Measurements from ENCODE around the gene GAS2L1.

Gene GAS2L1

DNA sequence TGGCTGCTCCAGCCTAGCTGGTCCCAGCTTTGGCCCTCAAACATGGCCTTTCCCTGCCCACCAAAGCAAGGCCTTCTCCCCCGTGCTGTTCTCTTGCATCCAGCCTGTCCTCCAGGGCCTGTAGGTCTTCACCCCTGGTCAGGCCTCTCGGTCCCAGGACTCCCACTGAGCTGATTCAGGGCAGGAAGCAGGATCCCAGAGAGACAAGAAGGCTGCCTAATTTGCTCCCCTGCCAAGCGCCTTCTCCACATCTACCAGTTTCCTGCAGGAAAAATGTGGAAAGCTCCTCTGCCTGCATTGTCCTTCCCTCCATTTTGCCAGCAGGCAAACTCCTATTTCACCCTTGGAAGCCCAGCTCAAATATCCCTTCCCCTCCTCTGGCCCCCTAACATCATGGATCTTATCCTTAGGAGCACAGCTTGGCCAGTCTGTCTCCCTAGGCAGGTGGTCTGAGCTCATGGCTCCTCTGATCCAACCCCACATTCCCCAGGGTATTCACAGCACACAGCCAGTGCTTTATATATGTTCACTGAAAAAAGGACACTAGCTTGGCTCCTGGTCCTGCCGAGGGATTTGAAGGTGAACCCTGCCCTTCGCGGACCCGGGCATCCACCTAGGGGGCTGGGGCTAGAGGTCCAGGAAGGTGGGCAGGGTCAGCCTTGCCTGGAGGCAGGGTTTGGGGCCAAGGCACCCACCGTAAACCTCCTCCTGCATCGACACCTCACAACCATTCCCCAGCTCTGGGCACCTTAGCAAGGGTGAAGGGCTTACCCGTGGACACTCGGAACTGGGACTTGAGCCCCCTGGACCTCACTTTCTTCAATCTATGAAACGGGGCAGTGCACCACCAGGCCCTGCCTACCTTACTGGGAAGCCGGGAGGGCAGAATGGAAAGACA lies 39.6 kb upstream of the GAS2L1 start:
- peak overlapping the region; percentile 99 for H3K4me2 ChIP-seq
- H3K27ac ChIP-seq, result peak overlapping the region; percentile 100
- no peaks in the 10 kb centered on the region for H3K27me3 ChIP-seq
- peak overlapping the region; percentile 87 for H3K4me3 ChIP-seq
- H4K20me1 ChIP-seq, result peaks cover 60% of the 10 kb centered on the region
- H3K9ac ChIP-seq, result peak overlapping the region; percentile 100
- peaks cover 52% of the 10 kb centered on the region for H3K36me3 ChIP-seq
- TF ChIP-seq Cebpa-rat (IDR thresholded peaks at IDR 0.05), result no peak
- peaks cover 72% of the 10 kb centered on the region for H3K4me1 ChIP-seq
- no peaks in the 10 kb centered on the region for H3K9me3 ChIP-seq

DNA sequence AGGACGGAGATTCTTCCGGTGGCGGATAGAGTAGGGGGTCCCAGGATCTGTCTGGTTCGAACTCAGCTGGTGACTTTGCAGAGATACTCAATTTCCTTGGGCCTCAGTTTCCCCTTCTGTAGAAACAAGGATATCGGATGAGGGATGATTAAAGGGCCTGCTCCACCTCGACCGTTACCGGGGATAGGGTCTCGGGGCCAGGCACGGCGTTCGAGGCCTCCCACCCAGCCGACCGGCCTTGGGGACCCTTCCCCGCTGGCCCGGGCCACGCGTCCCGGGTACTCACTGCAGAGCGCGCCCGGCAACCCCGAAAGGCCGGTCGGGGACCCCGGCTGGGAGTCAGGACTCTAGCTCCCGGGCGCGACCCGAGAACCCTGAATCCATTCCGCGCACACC lies 39.0 kb upstream of the GAS2L1 start:
- Histone ChIP-seq H3K27me3 (no peaks in the 10 kb centered on the region), H3K4me2 (peak overlapping the region; percentile 99), H3K9ac (peak overlapping the region; percentile 100), H3K9me3 (no peaks in the 10 kb centered on the region), H3K36me3 (peaks cover 58% of the 10 kb centered on the region), H3K4me1 (peaks cover 78% of the 10 kb centered on the region), H4K20me1 (peaks cover 62% of the 10 kb centered on the region), H3K27ac (peak overlapping the region; percentile 100), H3K4me3 (peak overlapping the region; percentile 87)
- TF ChIP-seq Cebpa-rat (IDR thresholded peaks at IDR 0.05), result no peak

DNA sequence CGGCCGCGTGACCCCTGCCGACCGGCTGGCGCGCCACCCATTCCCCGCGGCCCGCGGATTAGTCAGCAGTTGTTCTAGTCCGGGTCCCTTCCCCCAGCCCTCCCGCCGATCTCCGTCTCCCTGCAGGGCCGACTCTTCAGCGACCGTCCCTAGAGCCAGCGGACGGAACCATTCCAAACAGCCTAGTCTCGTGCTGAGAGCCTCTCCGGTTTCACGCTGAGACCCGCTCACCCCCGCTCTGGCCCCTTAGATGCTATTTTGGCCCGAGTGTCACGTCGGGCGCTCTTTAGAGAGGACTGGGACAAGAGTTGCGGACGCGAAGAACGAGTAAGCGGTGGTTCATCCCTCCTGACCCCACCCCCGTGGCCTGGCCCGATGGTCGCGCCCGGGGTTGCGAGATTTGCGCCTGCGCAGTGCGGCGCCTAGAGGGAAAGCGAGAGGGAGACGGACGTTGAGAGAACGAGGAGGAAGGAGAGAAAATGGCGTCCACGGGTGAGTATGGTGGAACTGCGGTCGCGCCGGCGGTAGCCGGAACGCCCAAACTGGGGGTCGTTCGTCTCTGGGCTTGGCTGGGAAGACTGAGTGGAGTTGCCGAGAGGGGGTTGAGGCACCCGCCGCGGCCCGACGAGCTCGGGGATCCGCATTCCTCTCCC lies 38.5 kb upstream of the GAS2L1 start, which contains the start of the genes EWSR1 and RHBDD3:
Gene EWSR1, plus strand, starts transcription at position 411 of the 653 bp plus-strand sequence. Its CDS starts 69 bp downstream, at position 480.
Gene RHBDD3, minus strand, starts transcription at position 124 of the 653 bp plus-strand sequence. CDS start 2,355 bp downstream, outside the sequence.
- Histone ChIP-seq H3K27ac (peak within 1 kb of the TSS; percentile 100), H3K9me3 (no peaks in the 10 kb centered on the region), H3K4me1 (peaks cover 78% of the 10 kb centered on the region), H3K4me3 (peak within 1 kb of the TSS; percentile 87), H3K27me3 (no peaks in the 10 kb centered on the region), H4K20me1 (peaks cover 62% of the 10 kb centered on the region), H3K4me2 (peak within 1 kb of the TSS; percentile 99), H3K9ac (peak within 1 kb of the TSS; percentile 100), H3K36me3 (peaks cover 64% of the 10 kb centered on the region)
- TF ChIP-seq Cebpa-rat (IDR thresholded peaks at IDR 0.05), result no peak

DNA sequence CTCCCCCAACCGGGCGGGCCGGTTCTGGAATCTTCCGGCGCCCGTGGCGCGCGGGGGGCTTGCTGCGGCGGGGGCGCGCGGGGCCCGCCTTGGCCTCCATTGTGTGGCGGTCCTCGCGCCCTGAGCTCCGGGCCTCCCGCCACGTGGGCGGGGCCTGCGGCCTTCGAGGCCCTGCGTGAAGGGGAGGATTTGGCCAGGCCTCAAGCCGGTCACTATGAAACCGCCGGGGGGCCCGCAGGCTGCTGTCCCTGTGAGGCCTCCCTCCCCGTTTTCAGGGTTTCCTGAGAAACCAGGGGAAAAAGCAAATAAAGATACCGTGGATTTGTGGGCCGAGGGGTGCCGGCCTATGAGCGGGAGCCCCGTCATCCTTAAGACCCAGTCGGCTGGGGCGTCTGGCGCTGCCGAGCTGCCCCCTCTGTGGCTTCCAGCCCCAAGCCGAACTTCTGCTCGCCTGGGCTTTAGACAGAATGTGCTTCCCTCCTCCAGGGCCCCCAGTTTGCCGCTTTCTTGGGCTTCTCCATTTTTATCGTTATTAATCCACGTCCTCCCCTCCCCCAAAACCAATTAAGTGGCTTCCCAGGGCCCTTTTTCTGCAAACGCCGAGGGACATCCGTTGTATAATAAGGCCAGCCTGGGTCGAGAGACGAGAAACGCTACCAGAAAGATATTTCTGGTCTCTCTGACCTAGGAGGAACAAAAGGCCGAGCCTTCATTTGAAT lies 37.8 kb upstream of the GAS2L1 start:
- no peaks in the 10 kb centered on the region for H3K9me3 ChIP-seq
- H3K27ac ChIP-seq, result peak overlapping the region; percentile 100
- H3K36me3 ChIP-seq, result peaks cover 70% of the 10 kb centered on the region
- H4K20me1 ChIP-seq, result peaks cover 62% of the 10 kb centered on the region
- H3K4me3 ChIP-seq, result peak overlapping the region; percentile 87
- H3K4me2 ChIP-seq, result peak overlapping the region; percentile 98
- H3K4me1 ChIP-seq, result peaks cover 75% of the 10 kb centered on the region
- no peak for TF ChIP-seq Cebpa-rat (IDR thresholded peaks at IDR 0.05)
- H3K9ac ChIP-seq, result peak overlapping the region; percentile 100
- H3K27me3 ChIP-seq, result no peaks in the 10 kb centered on the region

DNA sequence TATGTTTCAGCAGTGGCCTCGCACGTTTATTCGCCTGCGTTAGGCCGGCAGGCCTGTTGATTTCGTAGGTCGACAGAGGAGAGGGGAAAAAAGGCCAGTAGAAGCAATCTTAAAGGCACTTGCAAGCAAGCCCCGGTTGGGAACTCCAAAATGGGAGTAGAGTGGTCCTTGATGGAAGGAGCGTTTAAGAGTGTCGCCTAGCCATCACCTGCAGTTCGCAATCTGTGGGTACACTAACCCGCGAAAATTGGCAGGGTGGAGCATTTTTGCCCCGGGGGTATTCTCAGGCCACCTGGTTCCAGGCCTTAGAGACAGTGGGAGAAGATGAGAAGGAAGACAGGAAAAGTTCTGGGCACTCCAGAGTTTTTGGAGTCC lies 37.2 kb upstream of the GAS2L1 start:
- TF ChIP-seq Cebpa-rat (IDR thresholded peaks at IDR 0.05), result no peak
- no peaks in the 10 kb centered on the region for H3K9me3 ChIP-seq
- H3K27ac ChIP-seq, result peak overlapping the region; percentile 100
- H3K9ac ChIP-seq, result peak overlapping the region; percentile 100
- H4K20me1 ChIP-seq, result peaks cover 62% of the 10 kb centered on the region
- peak overlapping the region; percentile 87 for H3K4me3 ChIP-seq
- H3K4me1 ChIP-seq, result peaks cover 69% of the 10 kb centered on the region
- H3K36me3 ChIP-seq, result peaks cover 70% of the 10 kb centered on the region
- H3K4me2 ChIP-seq, result peak overlapping the region; percentile 98
- H3K27me3 ChIP-seq, result no peaks in the 10 kb centered on the region

DNA sequence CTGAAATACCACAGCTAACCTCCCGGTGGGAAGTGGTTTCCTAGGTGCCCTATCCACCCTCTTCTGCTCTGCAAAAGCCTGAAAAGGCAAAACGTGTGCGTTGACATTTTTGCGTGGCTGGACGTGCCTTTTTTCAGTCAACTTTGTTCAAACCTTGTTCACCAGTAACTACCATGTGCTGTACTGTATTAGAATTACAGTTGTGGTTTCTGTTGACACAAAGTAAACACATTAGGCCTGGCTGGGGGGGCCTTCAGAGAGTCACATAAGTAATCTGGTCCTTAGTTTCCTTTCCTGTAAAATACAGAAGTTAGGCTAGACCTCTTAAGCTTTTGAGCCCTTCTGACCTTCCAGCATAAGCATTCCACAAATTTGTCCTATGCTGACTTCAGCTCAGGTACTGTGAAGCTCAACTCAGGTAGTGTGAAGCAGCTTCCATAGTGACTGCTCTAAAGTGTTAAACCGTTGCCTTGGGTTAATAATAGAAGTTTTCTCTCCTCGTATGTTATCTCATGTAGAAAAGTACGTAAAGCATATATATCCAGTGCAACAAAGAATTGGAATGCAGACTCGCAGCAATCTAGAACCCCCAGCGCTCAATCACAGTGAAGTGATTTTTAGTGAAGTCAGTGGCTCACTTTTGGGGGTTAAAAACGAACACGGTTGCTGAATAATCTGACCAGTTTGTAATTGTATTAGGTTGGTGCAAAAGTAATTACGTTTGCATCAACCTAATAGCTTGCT lies 36.5 kb upstream of the GAS2L1 start:
- H3K4me2 ChIP-seq, result peak overlapping the region; percentile 98
- H3K27me3 ChIP-seq, result no peaks in the 10 kb centered on the region
- peak overlapping the region; percentile 87 for H3K4me3 ChIP-seq
- H3K9me3 ChIP-seq, result no peaks in the 10 kb centered on the region
- H3K9ac ChIP-seq, result peak overlapping the region; percentile 100
- peaks cover 64% of the 10 kb centered on the region for H3K4me1 ChIP-seq
- peaks cover 70% of the 10 kb centered on the region for H3K36me3 ChIP-seq
- H4K20me1 ChIP-seq, result peaks cover 66% of the 10 kb centered on the region
- TF ChIP-seq Cebpa-rat (IDR thresholded peaks at IDR 0.05), result no peak
- peak overlapping the region; percentile 100 for H3K27ac ChIP-seq

DNA sequence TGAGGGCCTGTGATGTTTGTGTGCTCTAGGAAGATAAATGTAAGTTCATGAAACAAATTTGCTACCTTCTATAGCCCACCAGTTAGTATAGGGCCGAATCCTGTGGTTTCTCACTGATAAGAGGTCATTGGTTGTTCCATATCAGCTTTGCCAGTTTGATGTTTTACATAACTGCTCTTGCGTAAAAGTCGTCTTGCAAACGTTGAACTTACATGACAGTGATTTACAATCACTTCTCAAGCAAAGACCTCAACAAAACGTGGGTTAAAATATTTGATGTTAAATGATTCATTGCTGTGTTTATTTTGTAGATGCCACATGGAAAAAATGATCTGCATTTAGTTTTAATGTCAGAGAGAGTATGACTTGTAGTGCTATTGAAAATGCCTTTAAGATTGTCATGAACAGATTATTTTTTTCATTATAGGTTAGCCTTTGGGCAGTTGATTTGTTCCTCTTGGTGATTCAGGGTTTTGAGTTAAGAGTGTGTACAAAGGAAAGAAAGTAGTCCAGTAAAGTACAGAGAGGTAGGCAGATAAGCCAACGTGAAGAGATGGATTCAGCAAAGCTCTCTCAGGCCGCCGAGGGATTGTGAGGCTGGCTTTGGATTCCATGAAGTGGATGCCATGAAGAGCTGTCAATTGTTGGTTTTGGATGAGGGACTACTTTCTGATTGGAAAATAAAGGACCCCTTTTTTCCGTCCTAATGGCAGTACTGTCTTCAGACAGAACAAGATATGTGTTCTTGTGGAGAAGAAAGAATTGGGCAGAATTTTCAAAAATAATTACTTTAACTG lies 35.8 kb upstream of the GAS2L1 start:
- Histone ChIP-seq H3K9me3 (no peaks in the 10 kb centered on the region), H3K4me3 (peak overlapping the region; percentile 87), H3K4me1 (peaks cover 56% of the 10 kb centered on the region), H3K36me3 (peaks cover 70% of the 10 kb centered on the region), H3K27me3 (no peaks in the 10 kb centered on the region), H3K9ac (peak overlapping the region; percentile 100), H3K4me2 (peak overlapping the region; percentile 98), H4K20me1 (peaks cover 74% of the 10 kb centered on the region), H3K27ac (peak overlapping the region; percentile 100; the same call in 1 of the 2 replicates)
- TF ChIP-seq Cebpa-rat (IDR thresholded peaks at IDR 0.05), result no peak

DNA sequence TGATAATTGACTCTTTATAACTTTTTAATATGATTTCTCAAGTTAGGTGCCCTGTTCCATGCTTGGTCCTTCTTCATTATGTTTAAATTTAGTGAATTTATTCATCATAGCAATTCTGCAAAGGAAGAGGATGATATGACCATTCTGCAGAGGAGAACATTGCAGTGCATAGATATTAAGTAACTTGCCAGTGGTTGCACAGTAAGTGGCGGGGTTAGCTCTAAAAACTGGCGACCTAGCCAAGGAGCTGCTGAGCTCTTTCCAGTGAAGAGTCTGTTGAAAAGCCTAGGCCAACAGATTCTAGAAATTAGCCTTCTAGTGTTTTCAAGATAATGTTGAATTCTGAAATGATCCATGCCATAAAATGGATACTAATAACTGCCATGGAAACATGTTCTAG lies 33.8 kb upstream of the GAS2L1 start:
- H3K4me2 ChIP-seq, result peak overlapping the region; percentile 98; the same call in 1 of the 2 replicates
- H3K27ac ChIP-seq, result no peak overlapping the region
- no peaks in the 10 kb centered on the region for H3K9me3 ChIP-seq
- peaks cover 93% of the 10 kb centered on the region for H4K20me1 ChIP-seq
- H3K36me3 ChIP-seq, result peaks cover 85% of the 10 kb centered on the region
- no peak for TF ChIP-seq Cebpa-rat (IDR thresholded peaks at IDR 0.05)
- H3K4me3 ChIP-seq, result no peak overlapping the region
- H3K9ac ChIP-seq, result no peak overlapping the region
- peaks cover 49% of the 10 kb centered on the region for H3K4me1 ChIP-seq
- no peaks in the 10 kb centered on the region for H3K27me3 ChIP-seq

All from BLaER1 (cell line).